HFF-Myc (cell line): ENCODE measurements around the gene ZBP1.
A peak's percentile ranks its signal among the peaks of the same experiment; 100 is the strongest.

Experiments used
- DNase-seq: peaks from one replicate; pipeline ENCODE4 v3.0.0-alpha.2; 2011; ENCODE audit warnings: low read depth; ENCODE audit errors: extremely low read depth
- H3K4me3 ChIP-seq: replicated peaks from 2 replicates; pipeline ENCODE4 v1.5.1; 2011; ENCODE audit warnings: low read depth, mild to moderate bottlenecking, control low read depth, low read length
- TF ChIP-seq, protein P1 (sequence below): IDR thresholded peaks from 2 replicates; pipeline ENCODE4 v1.5.1; 2012; ENCODE audit warnings: mild to moderate bottlenecking, low read depth, low read length, control low read depth; ENCODE audit errors: missing control alignments

The ZBP1 gene

DNA sequence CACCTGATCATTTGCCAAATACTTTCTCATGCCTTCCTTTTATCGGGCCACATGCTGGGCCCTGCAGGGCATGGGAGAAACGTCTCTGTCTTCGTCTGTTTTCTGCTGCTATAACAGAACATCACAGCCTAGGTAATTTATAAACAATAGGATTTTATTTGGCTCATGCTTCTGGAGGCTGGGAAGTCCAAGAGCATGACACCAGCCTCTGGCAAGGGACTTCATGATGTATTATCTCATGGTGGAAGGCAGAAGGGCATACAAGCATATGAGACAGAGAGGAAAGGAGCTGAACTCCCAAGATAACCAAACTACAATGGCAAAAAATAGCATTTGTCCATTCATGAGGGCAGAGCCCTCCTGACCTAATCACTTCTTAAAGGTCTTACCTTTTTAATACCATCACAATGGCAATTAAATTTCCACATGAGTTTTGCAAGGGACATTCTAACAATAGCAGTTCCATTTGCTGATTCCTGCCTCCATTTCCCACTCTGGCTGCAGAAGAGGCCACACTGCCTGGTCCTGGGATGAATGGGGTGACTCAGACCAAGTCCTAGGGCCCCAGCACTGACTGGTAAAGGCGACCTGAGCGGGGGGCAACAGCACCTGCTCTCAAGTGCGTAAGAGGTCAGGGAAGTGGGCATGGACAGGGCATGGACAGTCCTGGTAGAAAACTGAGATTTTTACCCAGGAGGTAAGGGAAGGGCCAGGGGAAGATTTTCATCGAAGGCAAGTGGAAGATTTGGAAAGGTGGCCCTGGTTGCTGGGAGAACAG, 5.1 kb upstream of the ZBP1 start:
- TF ChIP-seq, protein P1, sequence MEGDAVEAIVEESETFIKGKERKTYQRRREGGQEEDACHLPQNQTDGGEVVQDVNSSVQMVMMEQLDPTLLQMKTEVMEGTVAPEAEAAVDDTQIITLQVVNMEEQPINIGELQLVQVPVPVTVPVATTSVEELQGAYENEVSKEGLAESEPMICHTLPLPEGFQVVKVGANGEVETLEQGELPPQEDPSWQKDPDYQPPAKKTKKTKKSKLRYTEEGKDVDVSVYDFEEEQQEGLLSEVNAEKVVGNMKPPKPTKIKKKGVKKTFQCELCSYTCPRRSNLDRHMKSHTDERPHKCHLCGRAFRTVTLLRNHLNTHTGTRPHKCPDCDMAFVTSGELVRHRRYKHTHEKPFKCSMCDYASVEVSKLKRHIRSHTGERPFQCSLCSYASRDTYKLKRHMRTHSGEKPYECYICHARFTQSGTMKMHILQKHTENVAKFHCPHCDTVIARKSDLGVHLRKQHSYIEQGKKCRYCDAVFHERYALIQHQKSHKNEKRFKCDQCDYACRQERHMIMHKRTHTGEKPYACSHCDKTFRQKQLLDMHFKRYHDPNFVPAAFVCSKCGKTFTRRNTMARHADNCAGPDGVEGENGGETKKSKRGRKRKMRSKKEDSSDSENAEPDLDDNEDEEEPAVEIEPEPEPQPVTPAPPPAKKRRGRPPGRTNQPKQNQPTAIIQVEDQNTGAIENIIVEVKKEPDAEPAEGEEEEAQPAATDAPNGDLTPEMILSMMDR = no peak
- H3K4me3 ChIP-seq = no peak overlapping the region
- DNase-seq = no peak

DNA sequence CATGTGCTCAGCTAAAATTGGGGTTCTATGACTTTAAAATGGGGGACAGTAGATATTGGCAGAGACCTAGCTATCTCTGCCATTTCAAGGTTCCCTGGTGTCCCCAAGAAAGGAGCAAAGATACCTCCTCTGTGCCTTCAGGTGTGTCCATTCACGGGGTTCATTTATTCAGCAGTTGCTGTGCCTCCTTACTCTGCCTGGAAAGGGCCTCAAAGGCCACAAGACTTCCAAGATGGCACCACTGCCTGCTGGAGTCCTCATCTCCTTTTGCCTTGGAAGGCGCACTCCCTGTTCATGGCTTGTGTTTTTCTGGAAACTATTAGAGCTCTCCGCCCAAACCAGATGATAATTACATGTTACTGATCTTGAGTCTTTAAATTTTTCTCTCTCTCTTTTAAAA, 3.9 kb upstream of the ZBP1 start:
- H3K4me3 ChIP-seq = no peak overlapping the region
- DNase-seq = no peak
- TF ChIP-seq, protein P1 = no peak

DNA sequence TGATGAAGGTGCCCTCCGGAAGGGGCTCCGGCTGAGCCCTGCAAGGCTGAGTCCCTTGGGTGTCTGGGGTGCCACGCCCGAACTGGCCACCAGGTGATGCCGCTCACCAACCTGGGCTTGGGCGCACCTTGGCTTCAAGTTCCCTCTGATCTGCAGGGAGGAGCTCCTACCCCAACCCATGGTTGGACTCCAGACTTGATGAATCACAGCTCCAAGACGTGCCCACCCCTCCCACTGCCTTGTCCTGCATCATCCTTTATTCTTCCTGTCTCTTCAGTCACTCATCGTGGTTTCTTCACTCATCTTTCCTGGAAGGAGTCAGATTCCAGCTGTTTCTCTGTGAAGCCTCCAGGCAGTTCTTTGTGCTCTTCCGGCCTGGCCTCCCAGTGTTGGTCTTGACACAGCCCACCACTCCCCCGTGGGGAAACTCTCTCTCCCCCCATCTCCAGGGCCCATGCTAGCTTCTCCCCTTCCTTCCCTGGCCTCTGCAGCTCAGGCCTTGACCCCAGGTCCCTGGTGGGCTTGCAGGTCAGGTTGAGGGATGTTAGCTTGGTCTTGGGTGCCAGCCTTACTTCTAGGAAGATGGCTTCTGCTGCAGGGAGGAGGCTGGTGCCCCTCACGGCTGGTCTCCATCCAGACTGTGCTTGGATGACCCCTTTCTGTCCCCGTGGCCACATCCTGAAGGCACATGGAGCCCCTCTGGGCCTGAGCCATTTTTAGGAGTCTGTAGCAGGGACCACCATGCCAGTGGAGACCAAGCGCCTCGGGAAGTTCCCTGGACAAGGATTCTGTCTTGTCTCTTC, 2.6 kb upstream of the ZBP1 start:
- DNase-seq = peak; percentile 49
- TF ChIP-seq, protein P1 = peak; percentile 91
- H3K4me3 ChIP-seq = no peak overlapping the region

DNA sequence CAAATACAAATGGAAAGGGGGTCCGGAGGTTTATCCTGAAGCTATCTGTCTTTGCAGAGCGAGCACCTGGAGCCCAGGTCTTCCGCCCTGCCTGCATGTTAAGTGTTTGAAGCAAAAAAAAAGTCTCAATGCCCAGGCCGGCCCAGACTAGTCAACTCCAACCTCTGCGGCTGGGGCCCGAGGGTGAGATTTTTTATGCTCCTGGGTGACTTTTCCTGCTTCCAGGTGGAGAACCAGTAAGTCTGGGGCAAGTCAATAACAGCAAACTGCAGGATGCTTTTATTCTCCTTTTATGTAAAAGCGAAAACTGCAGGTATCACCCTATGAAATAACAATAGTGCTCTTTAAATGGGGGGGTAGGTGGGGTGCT, 2.0 kb upstream of the ZBP1 start:
- no peak for DNase-seq
- no peak overlapping the region for H3K4me3 ChIP-seq
- TF ChIP-seq, protein P1 = no peak

DNA sequence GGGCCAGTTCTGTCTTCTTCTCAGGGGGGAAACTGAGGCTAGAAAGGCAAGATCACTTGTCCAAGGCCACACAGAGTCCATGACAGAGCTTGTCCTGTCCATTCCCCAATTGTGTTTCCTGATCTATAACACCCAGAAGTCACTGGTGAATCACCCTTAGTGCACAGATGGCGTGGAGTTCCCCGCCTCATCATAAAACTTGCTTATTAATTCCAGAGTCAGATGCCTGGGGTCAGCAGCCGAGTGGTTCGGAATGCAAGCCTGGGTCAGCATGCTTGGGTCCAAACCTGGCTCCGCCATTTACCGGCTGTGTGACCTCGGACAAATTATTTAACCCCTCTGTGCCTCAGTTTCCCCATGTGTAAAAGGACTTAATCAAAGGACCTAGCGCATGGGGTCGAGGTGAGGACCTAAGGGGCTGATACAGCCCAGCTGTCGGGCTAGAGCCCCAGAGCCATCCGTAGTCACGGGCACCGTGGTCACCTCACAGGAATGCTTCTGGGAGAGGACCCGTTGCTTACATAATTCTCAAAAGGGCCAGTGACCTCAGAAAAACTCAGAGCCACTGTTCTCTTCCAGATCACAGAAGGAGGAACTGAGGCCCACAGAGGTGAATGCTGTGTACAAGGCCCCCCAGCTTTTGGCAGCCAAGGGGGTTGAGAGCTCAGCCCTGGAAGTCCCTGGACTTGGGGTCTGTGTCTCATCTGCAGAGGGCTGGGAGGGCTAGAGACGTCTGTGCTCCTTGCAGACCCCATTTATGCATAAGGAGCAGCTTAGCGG, 1.4 kb upstream of the ZBP1 start:
- TF ChIP-seq, protein P1 = no peak
- DNase-seq = no peak
- H3K4me3 ChIP-seq = no peak overlapping the region

DNA sequence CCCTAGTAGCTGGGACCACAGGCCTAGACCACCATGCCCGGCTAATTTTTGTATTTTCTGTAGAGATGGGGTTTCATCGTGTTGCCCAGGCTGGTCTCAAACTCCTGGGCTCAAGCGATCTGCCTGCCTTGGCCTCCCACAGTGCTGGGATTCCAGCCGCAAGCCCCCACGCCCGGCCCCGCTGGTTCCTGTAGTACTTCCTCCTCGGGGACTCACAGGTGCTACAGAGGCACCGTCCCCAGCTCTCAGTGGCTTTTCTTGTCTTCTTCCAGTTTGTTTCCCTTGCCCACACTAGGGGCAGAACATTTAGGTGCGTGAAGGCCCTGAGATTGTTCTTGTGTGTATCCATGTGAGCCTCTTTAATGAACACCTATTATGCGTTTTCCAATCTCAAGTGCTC, 773 bp upstream of the ZBP1 start:
- no peak overlapping the region for H3K4me3 ChIP-seq
- no peak for DNase-seq
- TF ChIP-seq, protein P1 = no peak
